H9 (cell line): ENCODE measurements around the gene DHX40. TPM values are rescaled to one million over a fixed set of nuclear protein-coding genes. Genes with fewer than 3 reads are reported as not detected.

Experiments used
- DNase-seq: peaks from one replicate; pipeline ENCODE4 v3.0.0-alpha.2; 2017
- H2AFZ ChIP-seq: one replicate; pipeline ENCODE4 v1.6.1; 2013; ENCODE audit warnings: mild to moderate bottlenecking, low read length, control low read depth, moderate library complexity
- H2AK5ac ChIP-seq: 2 replicates; pipeline ENCODE4 v1.6.1; 2013; ENCODE audit warnings: low read length, control low read depth, mixed read lengths; ENCODE audit not compliant: insufficient read length
- H2BK120ac ChIP-seq: one replicate; pipeline ENCODE4 v1.6.1; 2013; ENCODE audit warnings: low read depth, mild to moderate bottlenecking, low read length, control low read depth, inconsistent platforms; ENCODE audit not compliant: poor library complexity, severe bottlenecking
- H2BK12ac ChIP-seq: 2 replicates; pipeline ENCODE4 v1.6.1; 2013; ENCODE audit warnings: low read length, control low read depth, mixed read lengths, low read depth; ENCODE audit not compliant: insufficient read length
- H2BK15ac ChIP-seq: 2 replicates; pipeline ENCODE4 v1.6.1; 2013; ENCODE audit warnings: low read depth, low read length, control low read depth
- H2BK20ac ChIP-seq: one replicate; pipeline ENCODE4 v1.6.1; 2013; ENCODE audit warnings: low read depth, mild to moderate bottlenecking, low read length, control low read depth, inconsistent platforms; ENCODE audit not compliant: poor library complexity, severe bottlenecking
- H2BK5ac ChIP-seq: 2 replicates; pipeline ENCODE4 v1.6.1; 2013; ENCODE audit warnings: low read length, control low read depth, mixed read lengths; ENCODE audit not compliant: insufficient read length
- H3K14ac ChIP-seq: 2 replicates; pipeline ENCODE4 v1.6.1; 2013; ENCODE audit warnings: low read length, control low read depth; ENCODE audit not compliant: insufficient read depth
- H3K18ac ChIP-seq: 2 replicates; pipeline ENCODE4 v1.6.1; 2013; ENCODE audit warnings: low read depth, mild to moderate bottlenecking, mixed read lengths, low read length, control low read depth; ENCODE audit not compliant: insufficient read length
- H3K23ac ChIP-seq: 2 replicates; pipeline ENCODE4 v1.6.1; 2013; ENCODE audit warnings: low read length, control low read depth, mixed read lengths, low read depth; ENCODE audit not compliant: insufficient read length
- H3K23me2 ChIP-seq: 2 replicates; pipeline ENCODE4 v1.6.1; 2013; ENCODE audit warnings: low read depth, mild to moderate bottlenecking, mixed read lengths, low read length, control low read depth; ENCODE audit not compliant: insufficient read length, poor library complexity, severe bottlenecking
- H3K27ac ChIP-seq: 2 replicates; pipeline ENCODE4 v1.5.1; 2013; ENCODE audit warnings: low read length, control low read depth, mixed read lengths, low read depth; ENCODE audit not compliant: insufficient read length
- H3K27me3 ChIP-seq: 2 replicates; pipeline ENCODE4 v1.6.1; 2013; ENCODE audit warnings: low read length, control low read depth, inconsistent platforms; ENCODE audit not compliant: insufficient read depth
- H3K4ac ChIP-seq: 2 replicates; pipeline ENCODE4 v1.6.1; 2013; ENCODE audit warnings: low read depth, mild to moderate bottlenecking, control low read depth, inconsistent platforms, low read length, moderate library complexity
- H3K4me1 ChIP-seq: 2 replicates; pipeline ENCODE4 v1.6.1; 2013; ENCODE audit warnings: low read length, control low read depth, inconsistent platforms; ENCODE audit not compliant: insufficient read depth
- H3K4me2 ChIP-seq: 2 replicates; pipeline ENCODE4 v1.6.1; 2013; ENCODE audit warnings: low read length, control low read depth, mixed read lengths; ENCODE audit not compliant: insufficient read length, insufficient read depth
- H3K56ac ChIP-seq: 2 replicates; pipeline ENCODE4 v1.6.1; 2013; ENCODE audit warnings: low read depth, mild to moderate bottlenecking, mixed read lengths, low read length, control low read depth; ENCODE audit not compliant: insufficient read length
- H3K79me1 ChIP-seq: 2 replicates; pipeline ENCODE4 v1.6.1; 2013; ENCODE audit warnings: low read depth, mild to moderate bottlenecking, moderate library complexity, low read length, control low read depth, inconsistent platforms; ENCODE audit not compliant: insufficient read depth, poor library complexity, severe bottlenecking
- H3K79me2 ChIP-seq: 2 replicates; pipeline ENCODE4 v1.6.1; 2013; ENCODE audit warnings: low read length, control low read depth, inconsistent platforms; ENCODE audit not compliant: insufficient read depth
- H3K9ac ChIP-seq: 2 replicates; pipeline ENCODE4 v1.6.1; 2013; ENCODE audit warnings: low read length, control low read depth, mixed read lengths; ENCODE audit not compliant: insufficient read length; ENCODE audit errors: extremely low read depth
- H3K9me3 ChIP-seq: one replicate; pipeline ENCODE4 v1.6.1; 2013; ENCODE audit warnings: low read depth, low read length, inconsistent platforms; ENCODE audit not compliant: control insufficient read depth
- H3T11ph ChIP-seq: one replicate; pipeline ENCODE4 v1.6.1; 2013; ENCODE audit warnings: mild to moderate bottlenecking, low read length, control low read depth, inconsistent platforms
- H4K20me1 ChIP-seq: one replicate; pipeline ENCODE4 v1.6.1; 2013; ENCODE audit not compliant: control insufficient read depth, insufficient read length, insufficient read depth
- H4K5ac ChIP-seq: 2 replicates; pipeline ENCODE4 v1.6.1; 2013; ENCODE audit warnings: low read depth, mild to moderate bottlenecking, mixed read lengths, low read length, control low read depth; ENCODE audit not compliant: insufficient read length
- H4K8ac ChIP-seq: replicated peaks from 2 replicates; pipeline ENCODE4 v1.6.1; 2013; ENCODE audit warnings: low read length, control low read depth, mixed read lengths, low read depth; ENCODE audit not compliant: insufficient read length
- H4K91ac ChIP-seq: 2 replicates; pipeline ENCODE4 v1.6.1; 2013; ENCODE audit warnings: low read depth, mild to moderate bottlenecking, moderate library complexity, mixed read lengths, low read length, control low read depth; ENCODE audit not compliant: insufficient read length
- H3K27ac Mint-ChIP-seq, 3 experiments: 2 replicates in 2 of 3; 3 replicates in 1 of 3; pipeline ENCODE4 v1.8.0; 2020 to 2021; ENCODE audit warnings: mixed read lengths in 3 of 3, mild to moderate bottlenecking in 1 of 3, moderate library complexity in 1 of 3
- H3K27me3 Mint-ChIP-seq: 2 replicates; pipeline ENCODE4 v1.8.0; 2021; ENCODE audit warnings: low read depth, mild to moderate bottlenecking, moderate library complexity, mixed read lengths
- H3K36me3 Mint-ChIP-seq, 3 experiments: 2 replicates in 2 of 3; 3 replicates in 1 of 3; pipeline ENCODE4 v1.8.0; 2020 to 2021; ENCODE audit warnings: low read depth in 3 of 3, mixed read lengths in 3 of 3; ENCODE audit not compliant: insufficient read depth in 1 of 3
- H3K4me1 Mint-ChIP-seq, 2 experiments: 2 replicates each; pipeline ENCODE4 v1.8.0; 2020; ENCODE audit warnings: mixed read lengths in 2 of 2
- H3K4me3 Mint-ChIP-seq, 2 experiments: 2 replicates in 1 of 2; 3 replicates in 1 of 2; pipeline ENCODE4 v1.8.0; 2020 to 2021; ENCODE audit warnings: mild to moderate bottlenecking in 2 of 2, mixed read lengths in 2 of 2, moderate library complexity in 1 of 2
- H3K9me3 Mint-ChIP-seq, 2 experiments: 2 replicates in 1 of 2; 3 replicates in 1 of 2; pipeline ENCODE4 v1.8.0; 2020; ENCODE audit warnings: mild to moderate bottlenecking in 2 of 2, mixed read lengths in 2 of 2, moderate library complexity in 1 of 2
- CTCF ChIP-seq: fragments of 200-600 bp; sonication (generic); conservative IDR thresholded peaks from 3 replicates; pipeline ENCODE4 v1.8.0; 2021; ENCODE audit warnings: antibody characterized with exemption, mild to moderate bottlenecking
- WGBS: extraction: QIAGEN DNeasy Blood & Tissue Kit; methylation state at CpG from one replicate; pipeline ENCODE4 v1.1.7; 2013; ENCODE audit warnings: missing lambda C conversion rate, low lambda C conversion rate, mixed read lengths; ENCODE audit not compliant: insufficient read length; ENCODE audit errors: extremely low coverage; 5-methylcytosine and 5-hydroxymethylcytosine counted together
- total RNA-seq: library from RNA; stranded (reverse); gene quantifications from 2 replicates; pipeline ENCODE4 v1.2.1, GENCODE V29; 2021

The DHX40 gene
- total RNA-seq, 1 experiment from 2014 or later = 28.8 TPM

DNA sequence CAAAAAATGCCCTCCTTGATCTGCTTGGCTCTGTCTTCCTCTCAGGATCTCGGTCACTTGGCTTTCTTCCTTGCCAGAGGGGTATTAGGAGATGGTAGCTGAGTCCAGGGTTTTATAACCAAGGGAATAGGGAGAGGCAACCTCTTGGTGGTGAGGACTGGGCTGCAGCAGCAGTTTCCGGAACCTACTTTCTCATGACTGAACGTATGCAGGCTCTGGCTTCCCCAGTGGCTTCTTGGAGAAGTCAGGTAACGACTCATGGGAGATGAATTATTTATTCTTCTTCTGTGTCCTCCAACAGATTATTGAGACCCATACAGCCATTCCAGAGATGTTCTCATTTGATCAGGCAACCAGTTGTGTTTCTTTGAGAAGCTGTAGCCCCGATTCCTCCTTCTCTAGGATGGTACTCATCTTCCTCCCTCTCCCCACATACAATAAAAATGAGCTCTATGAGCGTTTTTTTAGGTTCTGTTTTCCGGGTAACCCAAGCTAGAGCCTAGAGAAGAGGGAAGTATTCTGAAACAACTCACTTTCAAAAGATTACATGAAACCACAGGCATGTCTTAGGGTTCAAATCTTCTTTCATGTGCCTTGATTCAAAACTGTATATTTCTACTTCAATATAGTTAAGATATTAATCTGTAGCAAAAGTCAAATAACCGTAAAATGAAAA lies 22.3 kb upstream of the DHX40 start:
- H3K9me3 Mint-ChIP-seq = no peaks in the 10 kb centered on the region
- peaks cover 7% of the 10 kb centered on the region for H3K27me3 Mint-ChIP-seq
- H3T11ph ChIP-seq = no peak overlapping the region
- no peak overlapping the region for H3K23ac ChIP-seq
- no peaks in the 10 kb centered on the region for H3K36me3 Mint-ChIP-seq
- no CpG with 5 or more reads among the region's 8 CpGs for WGBS
- no peak overlapping the region for H3K9ac ChIP-seq
- peaks cover 9% of the 10 kb centered on the region in 2 experiments for H3K4me1 Mint-ChIP-seq
- TF ChIP-seq CTCF = no peak
- H2BK20ac ChIP-seq = no peak overlapping the region
- H3K4ac ChIP-seq = no peak overlapping the region
- H2BK5ac ChIP-seq = no peak overlapping the region
- DNase-seq = no peak
- H3K4me1 ChIP-seq = no peaks in the 10 kb centered on the region
- H4K20me1 ChIP-seq = no peaks in the 10 kb centered on the region
- H2AK5ac ChIP-seq = no peak overlapping the region
- H3K27me3 ChIP-seq = no peaks in the 10 kb centered on the region
- H3K4me3 Mint-ChIP-seq = no peak overlapping the region
- H3K79me1 ChIP-seq = no peaks in the 10 kb centered on the region
- H2BK15ac ChIP-seq = no peak overlapping the region
- H2BK120ac ChIP-seq = no peak overlapping the region
- no peak overlapping the region for H2AFZ ChIP-seq
- no peak overlapping the region for H2BK12ac ChIP-seq
- no peak overlapping the region for H3K27ac ChIP-seq
- H3K18ac ChIP-seq = no peak overlapping the region
- no peak overlapping the region for H4K8ac ChIP-seq
- no peaks in the 10 kb centered on the region for H3K23me2 ChIP-seq
- H3K27ac Mint-ChIP-seq = peak overlapping the region in 1 of 3 experiments; percentile 69; a peak in 1 of 7 replicates
- no peak overlapping the region for H4K5ac ChIP-seq
- no peak overlapping the region for H4K91ac ChIP-seq
- no peak overlapping the region for H3K4me2 ChIP-seq
- H3K9me3 ChIP-seq = no peaks in the 10 kb centered on the region
- no peak overlapping the region for H3K14ac ChIP-seq
- no peaks in the 10 kb centered on the region for H3K79me2 ChIP-seq
- no peak overlapping the region for H3K56ac ChIP-seq
